ENCODE results near the gene GDF15. TPM values are rescaled to one million over a fixed set of nuclear protein-coding genes. Genes with fewer than 3 reads are reported as not detected.

The GDF15 gene
- total RNA-seq, 4 donors from 2014 or later, result 0.49 to 5.1 (median 4.5) TPM; not detected in 1

GRCh38 chr19:18388960-18389725, 3.2 kb downstream of the GDF15 start:
- WGBS, 2 donors, result 81 to 83% methylated on average over 13 of the region's 13 CpGs
- intact Hi-C loops (cut with DNase I; ENCODE audit: low total_unique reads), result no loop called here
- H3K4me3 ChIP-seq (ENCODE audit: low read depth, poor library complexity, severe bottlenecking), result no peak overlapping the region
- TF ChIP-seq CTCF (IDR thresholded peaks at IDR 0.05), result no peak
- TF ChIP-seq POLR2A (IDR thresholded peaks at IDR 0.05), result no peak
- DNase-seq (ENCODE audit: low spot score in 2 of 2), result no peak

- intact Hi-C loops (cut with DNase I; ENCODE audit: low total_unique reads), result no loop called here
- DNase-seq (ENCODE audit: low spot score in 2 of 2), result no peak
- TF ChIP-seq POLR2A (IDR thresholded peaks at IDR 0.05) (no peak), CTCF (IDR thresholded peaks at IDR 0.05) (no peak)
These were observed 3.7 kb downstream of the GDF15 start for GRCh38 chr19:18389726-18390064.

GRCh38 chr19:18390065-18390907, 4.3 kb downstream of the GDF15 start:
- TF ChIP-seq CTCF (IDR thresholded peaks at IDR 0.05) (no peak), POLR2A (IDR thresholded peaks at IDR 0.05) (no peak)
- no peak overlapping the region for H3K4me3 ChIP-seq (ENCODE audit: low read depth, poor library complexity, severe bottlenecking)
- intact Hi-C loops (cut with DNase I; ENCODE audit: low total_unique reads), result no loop called here
- no peak for DNase-seq (ENCODE audit: low spot score in 2 of 2)
- WGBS, 2 donors, result 81 to 84% methylated on average over 6 of the region's 6 CpGs

More at GRCh38 chr19:18389726-18390064, 3.7 kb downstream of the GDF15 start:
- no peak overlapping the region for H3K4me3 ChIP-seq (ENCODE audit: low read depth, poor library complexity, severe bottlenecking)

- DNase-seq (ENCODE audit: low spot score in 2 of 2), result no peak
- intact Hi-C loops (cut with DNase I; ENCODE audit: low total_unique reads), result no loop called here
- H3K4me3 ChIP-seq (ENCODE audit: low read depth, poor library complexity, severe bottlenecking), result no peak overlapping the region
- TF ChIP-seq POLR2A (IDR thresholded peaks at IDR 0.05), result no peak
- no peak for TF ChIP-seq CTCF (IDR thresholded peaks at IDR 0.05)
- WGBS, 2 donors, result 73 to 77% methylated on average over 8 of the region's 9 CpGs
These were observed 5.6 kb downstream of the GDF15 start for GRCh38 chr19:18391509-18392075.

GRCh38 chr19:18392417-18392816, 6.5 kb downstream of the GDF15 start:
- intact Hi-C loops (cut with DNase I; ENCODE audit: low total_unique reads), result no loop called here
- no peak overlapping the region for H3K4me3 ChIP-seq (ENCODE audit: low read depth, poor library complexity, severe bottlenecking)
- WGBS, 2 donors, result 64 to 67% methylated on average over 11 of the region's 11 CpGs
- TF ChIP-seq POLR2A (IDR thresholded peaks at IDR 0.05) (no peak), CTCF (IDR thresholded peaks at IDR 0.05) (no peak)
- peak; percentile 59 to 90 for DNase-seq (ENCODE audit: low spot score in 2 of 2)

All from lower leg skin (tissue), 4 donors.